GM20000 (cell line): ENCODE measurements around the gene TMEM86B.

ENCODE experiments used
- DNase-seq: peaks from one replicate; pipeline ENCODE4 v3.0.0; 2012; ENCODE audit warnings: low spot score
- CTCF ChIP-seq: IDR thresholded peaks from 2 replicates; pipeline ENCODE4 v1.5.1; 2012; ENCODE audit warnings: mild to moderate bottlenecking, control low read depth; ENCODE audit errors: extremely low read depth, missing control alignments

TMEM86B gene

GRCh38 chr19:55262359-55262758 lies 33.8 kb upstream of the TMEM86B start:
- DNase-seq = no peak
- no peak for TF ChIP-seq CTCF

- TF ChIP-seq CTCF = no peak
- no peak for DNase-seq
Observed at GRCh38 chr19:55261671-55262126, 33.1 kb upstream of the TMEM86B start.

- no peak for DNase-seq
- TF ChIP-seq CTCF = no peak
Observed at GRCh38 chr19:55259540-55260210, 31.1 kb upstream of the TMEM86B start.

GRCh38 chr19:55258828-55259539 lies 30.4 kb upstream of the TMEM86B start, which contains the start of gene PPP6R1:
Gene PPP6R1 (minus strand): TSS chr19:55259017. CDS start chr19:55247103, 11,914 bp downstream.
- no peak for TF ChIP-seq CTCF
- DNase-seq = peak; percentile 98

GRCh38 chr19:55258476-55258827 lies 29.9 kb upstream of the TMEM86B start:
- no peak for TF ChIP-seq CTCF
- DNase-seq = peak; percentile 81

GRCh38 chr19:55257461-55258420 lies 29.2 kb upstream of the TMEM86B start:
- no peak for DNase-seq
- no peak for TF ChIP-seq CTCF
